Brain pericyte (primary cell): Measurements from ENCODE around the gene CDH4.

Experiments used
- DNase-seq: peaks from one replicate; pipeline ENCODE4 v3.0.0-alpha.2; 2012; ENCODE audit warnings: low read depth, low spot score

The CDH4 gene

GRCh38 chr20:61815678-61816077 lies 563.6 kb downstream of the CDH4 start:
- no peak for DNase-seq

- no peak for DNase-seq
These were observed 564.8 kb downstream of the CDH4 start for GRCh38 chr20:61816606-61817460.

GRCh38 chr20:61817575-61817974 lies 565.5 kb downstream of the CDH4 start:
- DNase-seq = no peak

- DNase-seq = no peak
These were observed 566.9 kb downstream of the CDH4 start for GRCh38 chr20:61818746-61819573.

GRCh38 chr20:61819574-61819846 lies 567.4 kb downstream of the CDH4 start:
- DNase-seq = no peak

- no peak for DNase-seq
These were observed 568.1 kb downstream of the CDH4 start for GRCh38 chr20:61819921-61820825.

GRCh38 chr20:61821735-61822134 lies 569.7 kb downstream of the CDH4 start:
- no peak for DNase-seq

GRCh38 chr20:61822396-61822795 lies 570.3 kb downstream of the CDH4 start:
- no peak for DNase-seq

- no peak for DNase-seq
These were observed 571.2 kb downstream of the CDH4 start for GRCh38 chr20:61823242-61823641.

- no peak for DNase-seq
These were observed 576.8 kb downstream of the CDH4 start for GRCh38 chr20:61828891-61829290.

GRCh38 chr20:61829526-61829925 lies 577.5 kb downstream of the CDH4 start:
- DNase-seq = no peak

- DNase-seq = no peak
These were observed 578.3 kb downstream of the CDH4 start for GRCh38 chr20:61830241-61830930.

GRCh38 chr20:61830991-61831390 lies 578.9 kb downstream of the CDH4 start:
- DNase-seq = no peak

GRCh38 chr20:61832181-61832580 lies 580.1 kb downstream of the CDH4 start:
- no peak for DNase-seq

- no peak for DNase-seq
These were observed 581.9 kb downstream of the CDH4 start for GRCh38 chr20:61833807-61834610.

- DNase-seq = no peak
These were observed 583.2 kb downstream of the CDH4 start for GRCh38 chr20:61835301-61835700.

GRCh38 chr20:61835791-61836350 lies 583.8 kb downstream of the CDH4 start:
- DNase-seq = no peak

- no peak for DNase-seq
These were observed 585.1 kb downstream of the CDH4 start for GRCh38 chr20:61837200-61837599.

- no peak for DNase-seq
These were observed 587.3 kb downstream of the CDH4 start for GRCh38 chr20:61839223-61839911.
